Astrocyte (in vitro differentiated cells and primary cell): ENCODE data around the gene DEDD2.

Experiments used
- CTCF ChIP-seq: IDR thresholded peaks from 2 replicates; pipeline ENCODE4 v1.5.1; 2011; ENCODE audit warnings: low read depth, mild to moderate bottlenecking, inconsistent platforms, low read length, moderate library complexity; ENCODE audit not compliant: insufficient read depth
- EZH2 ChIP-seq: IDR thresholded peaks from 2 replicates; pipeline ENCODE4 v1.6.1; 2012; ENCODE audit warnings: mild to moderate bottlenecking, low read length, inconsistent platforms; ENCODE audit not compliant: insufficient read depth

- TF ChIP-seq CTCF (no peak), EZH2 (no peak)
Measured at GRCh38 chr19:42212886-42213285, 4.6 kb downstream of the DEDD2 start.
